Activated CD4-positive, alpha-beta T cell treated with anti-CD3 and anti-CD28 coated beads, Interleukin-2, amount 10 ng/mL, durations not matched to agents 24 days and 14 days (primary cell): ENCODE results near the gene PSAT1. TPM values are rescaled to one million over a fixed set of nuclear protein-coding genes. Genes with fewer than 3 reads are reported as not detected.

Experiments
- DNase-seq: peaks from one replicate; pipeline ENCODE4 v3.0.0; 2022
- H3K27ac Mint-ChIP-seq: one replicate; pipeline ENCODE4 v1.8.0; 2022; ENCODE audit warnings: mild to moderate bottlenecking, mixed read lengths
- H3K27me3 Mint-ChIP-seq: one replicate; pipeline ENCODE4 v1.8.0; 2022; ENCODE audit warnings: mixed read lengths
- H3K36me3 Mint-ChIP-seq: one replicate; pipeline ENCODE4 v1.8.0; 2022; ENCODE audit warnings: low read depth, mild to moderate bottlenecking, mixed read lengths
- H3K4me1 Mint-ChIP-seq: one replicate; pipeline ENCODE4 v1.8.0; 2021; ENCODE audit warnings: mixed read lengths
- H3K4me3 Mint-ChIP-seq: one replicate; pipeline ENCODE4 v1.8.0; 2022; ENCODE audit warnings: mild to moderate bottlenecking, moderate library complexity, mixed read lengths
- H3K9me3 Mint-ChIP-seq: one replicate; pipeline ENCODE4 v1.8.0; 2021; ENCODE audit warnings: mixed read lengths
- intact Hi-C: fragments of 100-400 bp; cut with micrococcal nuclease; formaldehyde crosslinking; loops from one replicate; pipeline ENCODE4 v1.15.1; 2023
- total RNA-seq: library from RNA; stranded (reverse); gene quantifications from 2 replicates; pipeline ENCODE4 v1.2.3, GENCODE V29; 2022

The PSAT1 gene
- 88.5 and 91.3 TPM in 2 replicates for total RNA-seq

DNA sequence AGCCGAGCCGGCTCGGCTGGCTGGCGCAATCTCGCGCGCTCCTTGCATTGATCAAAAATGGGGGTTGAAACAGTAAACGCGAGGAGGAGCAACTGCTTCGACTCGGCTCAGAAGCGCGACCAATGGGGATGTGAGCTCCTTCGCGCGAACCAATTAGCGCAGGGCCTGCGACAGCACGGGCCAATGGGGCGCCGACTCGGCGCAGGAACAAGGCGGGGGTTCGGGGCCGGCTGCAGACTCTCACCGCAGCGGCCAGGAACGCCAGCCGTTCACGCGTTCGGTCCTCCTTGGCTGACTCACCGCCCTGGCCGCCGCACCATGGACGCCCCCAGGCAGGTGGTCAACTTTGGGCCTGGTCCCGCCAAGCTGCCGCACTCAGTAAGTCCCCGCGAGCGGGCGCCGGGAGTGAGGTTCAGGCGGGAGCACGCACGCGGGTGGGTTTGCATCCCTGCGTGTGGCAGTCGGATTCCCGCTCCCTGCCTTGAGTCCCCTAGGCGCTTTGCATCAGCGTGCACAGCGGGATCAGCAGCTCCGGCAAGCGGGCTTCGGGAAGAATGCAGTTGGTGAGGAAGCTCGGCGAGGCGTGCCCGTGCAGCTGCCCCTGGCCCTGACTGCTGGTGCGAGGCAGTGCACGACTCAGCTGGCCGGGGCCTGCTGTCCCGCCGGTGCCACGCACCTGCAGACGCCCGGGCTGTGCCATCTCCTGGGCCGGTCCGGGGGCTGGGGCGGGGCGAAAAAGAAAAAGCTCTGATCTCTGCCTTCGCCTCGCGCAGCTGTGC, at the start of gene PSAT1:
PSAT1 (plus strand) TSS at position 233 of the 779 bp plus-strand sequence; CDS start at position 319, 86 bp downstream.
- Mint-ChIP-seq H3K4me3 (peak within 1 kb of the TSS; percentile 96), H3K36me3 (peaks cover 19% of the 10 kb centered on the region), H3K27me3 (no peaks in the 10 kb centered on the region), H3K9me3 (no peaks in the 10 kb centered on the region), H3K4me1 (peaks cover 36% of the 10 kb centered on the region), H3K27ac (peak within 1 kb of the TSS; percentile 97)
- intact Hi-C loops, result loop anchor here (1.0 to 10.0 kb wide), 5 partner anchors 36 to 1120 kb away; partner anchors contain the start of genes CEP78, GNAQ and VPS13A
- DNase-seq, result peak; percentile 98

DNA sequence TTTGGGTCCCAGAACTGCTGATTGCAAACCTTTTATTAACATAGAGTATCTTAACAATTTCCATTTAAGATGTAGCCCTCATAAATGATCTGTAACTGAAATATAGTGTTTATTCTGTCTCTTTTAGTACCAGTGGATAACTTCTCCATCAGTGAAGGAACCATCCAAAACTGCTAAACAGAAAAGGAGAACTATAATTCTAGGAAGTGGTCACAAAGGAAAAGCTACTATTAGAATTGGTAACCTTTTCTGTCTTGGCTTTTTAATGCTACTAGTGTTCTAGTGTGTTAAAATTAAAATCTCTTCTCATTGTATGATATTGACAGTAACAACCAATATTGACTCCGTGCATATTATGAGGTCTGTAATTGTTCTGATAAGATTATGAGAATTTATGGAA, 48.3 kb upstream of the PSAT1 start:
- Mint-ChIP-seq H3K27ac (no peak overlapping the region), H3K36me3 (peaks cover 34% of the 10 kb centered on the region), H3K9me3 (no peaks in the 10 kb centered on the region), H3K27me3 (no peaks in the 10 kb centered on the region), H3K4me1 (peaks cover 10% of the 10 kb centered on the region), H3K4me3 (no peak overlapping the region)
- intact Hi-C loops, result no loop called here
- DNase-seq, result no peak

- Mint-ChIP-seq H3K4me3 (no peak overlapping the region), H3K9me3 (no peaks in the 10 kb centered on the region), H3K4me1 (peaks cover 10% of the 10 kb centered on the region), H3K36me3 (peaks cover 33% of the 10 kb centered on the region), H3K27ac (no peak overlapping the region), H3K27me3 (no peaks in the 10 kb centered on the region)
- no peak for DNase-seq
- intact Hi-C loops, result no loop called here
Measured at GRCh38 chr9:78249542-78249941, 47.4 kb upstream of the PSAT1 start.

GRCh38 chr9:78252616-78253015, 44.3 kb upstream of the PSAT1 start:
- intact Hi-C loops, result no loop called here
- Mint-ChIP-seq H3K27me3 (no peaks in the 10 kb centered on the region), H3K4me1 (peaks cover 8% of the 10 kb centered on the region), H3K9me3 (no peaks in the 10 kb centered on the region), H3K36me3 (peaks cover 27% of the 10 kb centered on the region), H3K27ac (no peak overlapping the region), H3K4me3 (no peak overlapping the region)
- DNase-seq, result no peak

DNA sequence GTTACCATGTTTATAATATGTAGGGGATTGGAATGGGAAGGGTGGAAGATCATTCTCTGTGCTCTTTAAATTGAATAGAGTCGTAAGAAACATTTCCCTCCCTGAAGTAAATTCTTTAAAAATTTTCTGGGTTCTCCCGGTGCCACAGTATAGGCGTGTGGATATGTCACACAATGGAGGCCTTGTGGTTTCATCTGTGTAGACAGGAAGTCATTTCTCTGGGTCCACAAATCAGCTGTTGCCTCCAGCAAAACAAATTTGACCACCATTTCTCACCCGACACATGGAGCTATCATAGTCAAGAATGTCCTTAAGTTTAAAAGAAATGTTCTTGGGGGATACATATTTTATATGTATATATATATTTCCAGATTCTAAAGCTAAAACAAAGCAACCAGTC, 43.6 kb upstream of the PSAT1 start:
- Mint-ChIP-seq H3K4me1 (peaks cover 8% of the 10 kb centered on the region), H3K36me3 (peaks cover 22% of the 10 kb centered on the region), H3K27ac (no peak overlapping the region), H3K4me3 (no peak overlapping the region), H3K9me3 (no peaks in the 10 kb centered on the region), H3K27me3 (no peaks in the 10 kb centered on the region)
- intact Hi-C loops, result no loop called here
- no peak for DNase-seq

GRCh38 chr9:78261403-78262001, 35.4 kb upstream of the PSAT1 start:
- intact Hi-C loops, result loop anchor here (1.0 to 2.0 kb wide), 2 partner anchors 35 to 108 kb away; partner anchors contain the start of gene PSAT1

DNA sequence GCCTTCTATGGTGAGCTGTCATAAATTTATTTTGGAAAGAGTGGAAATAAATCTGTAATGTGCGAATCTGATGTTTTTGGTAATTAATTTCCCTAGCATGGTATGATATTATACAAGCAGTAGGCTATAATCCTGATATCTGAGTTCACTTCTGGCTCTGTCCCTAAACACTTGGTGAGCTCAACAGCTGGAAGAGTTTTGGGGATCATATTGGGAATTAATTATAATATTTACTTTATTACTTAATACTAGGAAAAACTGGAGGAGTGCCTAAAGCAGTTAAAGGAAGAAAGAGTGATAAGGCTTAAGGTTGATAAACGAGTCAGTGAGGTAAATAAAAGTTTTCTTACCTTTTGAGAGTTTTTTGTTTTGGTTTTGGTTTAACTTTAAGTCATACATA, 34.3 kb upstream of the PSAT1 start:
- no peaks in the 10 kb centered on the region for H3K27me3 Mint-ChIP-seq
- no peak overlapping the region for H3K27ac Mint-ChIP-seq
- H3K4me3 Mint-ChIP-seq, result no peak overlapping the region
- intact Hi-C loops, result no loop called here
- H3K36me3 Mint-ChIP-seq, result peaks cover 15% of the 10 kb centered on the region
- no peaks in the 10 kb centered on the region for H3K4me1 Mint-ChIP-seq
- no peaks in the 10 kb centered on the region for H3K9me3 Mint-ChIP-seq
- DNase-seq, result no peak

More at GRCh38 chr9:78261403-78262001, 35.4 kb upstream of the PSAT1 start:
- Mint-ChIP-seq H3K9me3 (no peaks in the 10 kb centered on the region), H3K4me1 (no peaks in the 10 kb centered on the region), H3K4me3 (no peak overlapping the region), H3K36me3 (peaks cover 12% of the 10 kb centered on the region), H3K27me3 (no peaks in the 10 kb centered on the region), H3K27ac (no peak overlapping the region)
- DNase-seq, result no peak

GRCh38 chr9:78267889-78268288, 29.0 kb upstream of the PSAT1 start:
- intact Hi-C loops, result no loop called here
- H3K4me3 Mint-ChIP-seq, result no peak overlapping the region
- no peaks in the 10 kb centered on the region for H3K4me1 Mint-ChIP-seq
- no peaks in the 10 kb centered on the region for H3K9me3 Mint-ChIP-seq
- DNase-seq, result no peak
- H3K27ac Mint-ChIP-seq, result no peak overlapping the region
- H3K27me3 Mint-ChIP-seq, result no peaks in the 10 kb centered on the region
- peaks cover 33% of the 10 kb centered on the region for H3K36me3 Mint-ChIP-seq

DNA sequence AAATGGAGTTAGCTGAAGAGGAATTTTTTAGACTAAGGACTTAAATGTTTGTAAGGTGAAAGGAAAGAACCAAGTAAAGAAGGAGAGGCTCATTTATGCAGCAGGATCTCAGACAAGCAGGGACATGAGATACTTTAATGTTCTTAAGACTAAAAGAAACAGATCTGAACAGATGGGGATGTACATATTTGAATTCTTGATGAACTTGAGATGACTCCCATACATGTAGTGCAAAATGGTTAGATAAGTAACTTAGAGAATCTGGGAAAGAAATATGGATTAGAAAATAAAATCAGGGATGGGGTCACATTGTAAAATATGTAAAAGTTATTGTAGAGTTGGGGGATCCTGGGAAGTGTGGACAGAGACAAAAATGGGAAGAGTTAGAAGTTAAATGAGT, 27.1 kb upstream of the PSAT1 start:
- Mint-ChIP-seq H3K27ac (no peak overlapping the region), H3K36me3 (peaks cover 38% of the 10 kb centered on the region)

DNA sequence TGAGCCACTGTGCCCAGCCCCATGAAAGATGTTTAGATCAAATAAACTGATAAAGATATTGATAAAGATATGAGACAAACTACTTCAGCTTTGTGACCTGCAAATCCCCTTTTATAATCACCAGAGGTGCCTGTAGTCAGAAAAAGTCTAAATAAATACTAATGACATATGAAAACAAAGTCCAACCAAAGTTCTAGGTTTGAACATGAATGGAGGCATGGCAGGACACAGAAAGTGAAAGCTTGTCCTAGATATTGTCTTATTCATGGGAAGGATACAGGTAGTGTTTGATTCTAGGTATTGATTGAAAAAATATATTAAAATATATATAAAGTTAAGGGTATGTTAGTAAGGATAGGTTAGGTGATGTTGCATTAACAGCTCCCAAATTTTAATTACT, 24.6 kb upstream of the PSAT1 start:
- intact Hi-C loops, result no loop called here
- Mint-ChIP-seq H3K36me3 (peaks cover 28% of the 10 kb centered on the region), H3K27ac (no peak overlapping the region), H3K4me3 (no peak overlapping the region), H3K4me1 (no peaks in the 10 kb centered on the region), H3K27me3 (no peaks in the 10 kb centered on the region), H3K9me3 (no peaks in the 10 kb centered on the region)
- DNase-seq, result no peak

More for the DNA sequence above, 27.1 kb upstream of the PSAT1 start:
- intact Hi-C loops, result no loop called here
- no peaks in the 10 kb centered on the region for H3K27me3 Mint-ChIP-seq
- no peaks in the 10 kb centered on the region for H3K9me3 Mint-ChIP-seq
- DNase-seq, result no peak
- H3K4me1 Mint-ChIP-seq, result no peaks in the 10 kb centered on the region
- no peak overlapping the region for H3K4me3 Mint-ChIP-seq

- Mint-ChIP-seq H3K4me1 (no peaks in the 10 kb centered on the region), H3K27me3 (no peaks in the 10 kb centered on the region), H3K36me3 (peaks cover 20% of the 10 kb centered on the region), H3K27ac (no peak overlapping the region), H3K4me3 (no peak overlapping the region), H3K9me3 (no peaks in the 10 kb centered on the region)
- intact Hi-C loops, result no loop called here
- no peak for DNase-seq
Measured at GRCh38 chr9:78273761-78274160, 23.2 kb upstream of the PSAT1 start.

DNA sequence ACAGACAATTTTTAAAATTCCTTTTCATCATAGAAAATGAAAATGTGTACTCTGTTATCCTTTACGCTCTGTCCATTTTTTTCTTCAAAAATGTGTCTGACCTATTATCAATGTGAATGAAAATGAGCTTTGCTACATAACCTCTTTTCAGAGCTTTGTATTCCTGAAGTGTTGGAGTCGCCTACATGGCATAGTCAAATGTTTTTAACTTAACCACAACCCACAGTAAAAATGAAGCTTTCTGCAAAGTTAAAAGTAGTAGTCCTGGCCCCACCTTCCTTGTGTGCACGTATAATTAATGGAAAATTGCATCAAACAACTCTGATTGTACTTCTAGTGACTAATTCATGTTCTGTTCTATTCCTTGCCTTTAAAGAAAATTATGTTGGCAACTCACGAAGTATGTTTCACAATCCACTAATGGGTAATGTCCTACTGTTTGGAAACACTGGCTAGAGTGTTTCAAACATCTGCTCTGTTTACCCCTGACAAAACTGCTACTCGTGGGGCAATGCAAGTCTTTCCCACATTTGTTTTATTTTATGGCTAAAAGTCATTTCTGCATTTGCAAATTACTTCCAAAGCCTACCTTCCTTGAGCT, 18.6 kb upstream of the PSAT1 start:
- intact Hi-C loops, result no loop called here
- Mint-ChIP-seq H3K27ac (no peak overlapping the region), H3K4me1 (no peaks in the 10 kb centered on the region), H3K27me3 (no peaks in the 10 kb centered on the region), H3K9me3 (no peaks in the 10 kb centered on the region), H3K4me3 (no peak overlapping the region), H3K36me3 (peaks cover 3% of the 10 kb centered on the region)
- no peak for DNase-seq

DNA sequence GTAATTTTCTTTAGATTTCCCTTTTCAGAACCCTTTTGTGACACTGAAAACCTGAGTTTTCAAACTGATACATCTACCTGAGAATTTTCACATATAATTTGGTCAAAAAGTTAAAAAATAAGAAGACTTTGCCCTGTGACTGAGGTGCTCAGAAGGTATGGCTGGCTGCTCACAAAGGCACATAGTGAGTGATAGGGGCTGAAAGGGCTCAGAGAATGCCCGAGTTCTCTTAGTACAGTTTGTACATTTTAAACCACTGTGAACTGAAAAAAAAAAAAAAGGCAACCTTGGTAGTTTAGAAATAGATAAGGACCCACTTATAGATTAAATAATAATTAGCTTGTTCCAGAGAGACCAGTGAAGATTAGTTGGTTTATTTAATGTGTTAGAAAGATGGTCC, 18.1 kb upstream of the PSAT1 start:
- H3K27ac Mint-ChIP-seq, result no peak overlapping the region
- no peaks in the 10 kb centered on the region for H3K27me3 Mint-ChIP-seq
- no peaks in the 10 kb centered on the region for H3K9me3 Mint-ChIP-seq
- peaks cover 3% of the 10 kb centered on the region for H3K36me3 Mint-ChIP-seq
- no peak overlapping the region for H3K4me3 Mint-ChIP-seq
- DNase-seq, result no peak
- intact Hi-C loops, result no loop called here
- H3K4me1 Mint-ChIP-seq, result no peaks in the 10 kb centered on the region

GRCh38 chr9:78280982-78281668, 15.8 kb upstream of the PSAT1 start:
- Mint-ChIP-seq H3K4me1 (no peaks in the 10 kb centered on the region), H3K36me3 (no peaks in the 10 kb centered on the region), H3K9me3 (no peaks in the 10 kb centered on the region), H3K27me3 (no peaks in the 10 kb centered on the region), H3K27ac (no peak overlapping the region), H3K4me3 (no peak overlapping the region)
- intact Hi-C loops, result no loop called here
- DNase-seq, result no peak
